Measurements from ENCODE around the gene TUT1. TPM values are rescaled to one million over a fixed set of nuclear protein-coding genes. Genes with fewer than 3 reads are reported as not detected.

Gene TUT1
- total RNA-seq, 1 donor from 2014 or later = 9.6 TPM

DNA sequence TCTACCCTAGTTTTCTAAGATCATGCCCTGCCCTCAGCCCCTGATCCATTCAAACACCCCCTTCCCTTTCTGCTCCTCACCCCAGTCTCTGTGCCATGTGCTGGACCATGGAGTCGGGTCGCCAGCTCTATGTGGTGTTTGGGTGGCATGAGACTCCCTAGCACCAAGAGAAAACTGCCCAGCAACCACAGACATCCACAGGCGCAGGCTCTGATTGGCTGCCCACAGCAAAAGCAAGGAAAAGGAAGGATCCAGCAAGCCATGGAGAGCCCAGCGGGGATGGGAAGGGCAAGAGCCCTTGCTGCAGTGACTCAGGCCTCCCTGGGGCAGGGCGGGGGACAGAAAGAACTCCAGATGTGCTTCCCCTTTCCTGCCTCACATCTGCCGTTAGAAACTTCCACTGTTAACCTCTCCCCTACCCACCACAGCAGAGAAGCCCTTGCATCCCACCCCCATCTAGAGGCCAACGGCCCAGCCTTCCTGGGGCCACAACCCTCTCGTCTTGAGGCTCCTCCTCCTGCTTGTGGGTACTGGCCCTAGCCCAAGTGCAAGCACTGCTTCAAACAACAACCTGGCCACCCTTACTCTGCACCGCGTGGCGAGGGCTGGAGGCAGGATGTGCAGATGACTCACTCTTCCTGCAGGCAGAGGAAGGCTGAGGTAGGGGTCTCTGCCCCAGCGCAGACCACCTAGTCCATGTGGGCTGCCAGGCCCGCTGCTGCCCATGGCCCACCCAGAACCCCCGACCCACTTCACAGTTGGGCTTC lies 35.0 kb downstream of the TUT1 start:
- peak overlapping the region; percentile 41 for H3K4me3 Mint-ChIP-seq (ENCODE audit: unreplicated experiment)
- TF ChIP-seq, protein P1, sequence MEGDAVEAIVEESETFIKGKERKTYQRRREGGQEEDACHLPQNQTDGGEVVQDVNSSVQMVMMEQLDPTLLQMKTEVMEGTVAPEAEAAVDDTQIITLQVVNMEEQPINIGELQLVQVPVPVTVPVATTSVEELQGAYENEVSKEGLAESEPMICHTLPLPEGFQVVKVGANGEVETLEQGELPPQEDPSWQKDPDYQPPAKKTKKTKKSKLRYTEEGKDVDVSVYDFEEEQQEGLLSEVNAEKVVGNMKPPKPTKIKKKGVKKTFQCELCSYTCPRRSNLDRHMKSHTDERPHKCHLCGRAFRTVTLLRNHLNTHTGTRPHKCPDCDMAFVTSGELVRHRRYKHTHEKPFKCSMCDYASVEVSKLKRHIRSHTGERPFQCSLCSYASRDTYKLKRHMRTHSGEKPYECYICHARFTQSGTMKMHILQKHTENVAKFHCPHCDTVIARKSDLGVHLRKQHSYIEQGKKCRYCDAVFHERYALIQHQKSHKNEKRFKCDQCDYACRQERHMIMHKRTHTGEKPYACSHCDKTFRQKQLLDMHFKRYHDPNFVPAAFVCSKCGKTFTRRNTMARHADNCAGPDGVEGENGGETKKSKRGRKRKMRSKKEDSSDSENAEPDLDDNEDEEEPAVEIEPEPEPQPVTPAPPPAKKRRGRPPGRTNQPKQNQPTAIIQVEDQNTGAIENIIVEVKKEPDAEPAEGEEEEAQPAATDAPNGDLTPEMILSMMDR (IDR thresholded peaks at IDR 0.05) = no peak
- H3K36me3 Mint-ChIP-seq (ENCODE audit: low read depth) = peaks cover 17% of the 10 kb centered on the region
- peak overlapping the region; percentile 98 for H3K27ac Mint-ChIP-seq (ENCODE audit: unreplicated experiment)
- no peaks in the 10 kb centered on the region for H3K9me3 Mint-ChIP-seq (ENCODE audit: low read depth)
- H3K4me1 Mint-ChIP-seq (ENCODE audit: low read depth) = peaks cover 78% of the 10 kb centered on the region
- H3K27me3 Mint-ChIP-seq (ENCODE audit: low read depth) = no peaks in the 10 kb centered on the region
- DNase-seq (ENCODE audit: low spot score) = peak; percentile 95

DNA sequence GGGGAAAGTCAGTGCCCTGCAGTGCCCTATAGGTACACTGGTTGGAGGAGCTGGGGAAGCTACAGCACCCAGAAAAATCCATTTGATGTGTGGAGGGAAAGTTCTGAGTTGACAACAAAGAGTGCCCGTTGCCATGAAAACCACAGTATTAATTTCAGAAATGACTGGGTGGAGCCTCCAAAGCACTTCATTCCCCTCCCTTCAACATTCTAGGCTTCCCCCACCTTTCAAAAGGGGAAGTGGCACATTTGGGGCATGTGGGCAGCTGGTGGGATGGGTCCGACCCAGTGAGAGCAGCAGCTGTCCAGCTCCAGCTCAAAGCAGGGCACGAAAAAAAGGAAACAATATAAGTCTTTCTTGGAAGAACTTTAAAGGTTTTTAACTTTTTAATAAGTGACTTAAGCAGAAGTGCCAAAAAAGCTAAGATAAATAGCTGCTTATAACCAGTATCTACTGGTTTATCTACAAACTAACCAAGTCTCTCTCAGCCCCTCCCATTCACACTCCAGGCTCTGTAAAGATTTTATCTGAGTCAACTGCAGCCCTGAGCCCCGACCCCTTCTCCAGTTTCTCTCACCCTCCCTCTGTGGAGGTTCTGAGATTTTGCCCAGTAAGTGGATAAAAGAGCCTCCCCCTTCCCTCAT lies 35.7 kb downstream of the TUT1 start:
- Mint-ChIP-seq H3K27ac (ENCODE audit: unreplicated experiment) (peak overlapping the region; percentile 98), H3K4me1 (ENCODE audit: low read depth) (peaks cover 72% of the 10 kb centered on the region)

GRCh38 chr11:62554387-62555167 lies 36.7 kb downstream of the TUT1 start:
- peaks cover 10% of the 10 kb centered on the region for H3K36me3 Mint-ChIP-seq (ENCODE audit: low read depth)
- DNase-seq (ENCODE audit: low spot score) = no peak
- H3K4me3 Mint-ChIP-seq (ENCODE audit: unreplicated experiment) = no peak overlapping the region
- H3K9me3 Mint-ChIP-seq (ENCODE audit: low read depth) = no peaks in the 10 kb centered on the region
- TF ChIP-seq, protein P1 (IDR thresholded peaks at IDR 0.05) = no peak
- no peaks in the 10 kb centered on the region for H3K27me3 Mint-ChIP-seq (ENCODE audit: low read depth)
- peaks cover 62% of the 10 kb centered on the region for H3K4me1 Mint-ChIP-seq (ENCODE audit: low read depth)
- peak overlapping the region; percentile 98 for H3K27ac Mint-ChIP-seq (ENCODE audit: unreplicated experiment)

More for the DNA sequence above, 35.7 kb downstream of the TUT1 start:
- TF ChIP-seq, protein P1 (IDR thresholded peaks at IDR 0.05) = no peak
- DNase-seq (ENCODE audit: low spot score) = no peak
- Mint-ChIP-seq H3K27me3 (ENCODE audit: low read depth) (no peaks in the 10 kb centered on the region), H3K36me3 (ENCODE audit: low read depth) (peaks cover 17% of the 10 kb centered on the region), H3K4me3 (ENCODE audit: unreplicated experiment) (peak overlapping the region; percentile 41), H3K9me3 (ENCODE audit: low read depth) (no peaks in the 10 kb centered on the region)

- DNase-seq (ENCODE audit: low spot score) = no peak
- Mint-ChIP-seq H3K27ac (ENCODE audit: unreplicated experiment) (peak overlapping the region; percentile 98), H3K9me3 (ENCODE audit: low read depth) (no peaks in the 10 kb centered on the region), H3K27me3 (ENCODE audit: low read depth) (no peaks in the 10 kb centered on the region), H3K4me3 (ENCODE audit: unreplicated experiment) (peak overlapping the region; percentile 67), H3K36me3 (ENCODE audit: low read depth) (peaks cover 4% of the 10 kb centered on the region), H3K4me1 (ENCODE audit: low read depth) (peaks cover 62% of the 10 kb centered on the region)
- TF ChIP-seq, protein P1 (IDR thresholded peaks at IDR 0.05) = no peak
Observed at GRCh38 chr11:62553839-62554361, 37.4 kb downstream of the TUT1 start.
